Measurements from ENCODE around the gene PAX2. TPM values are rescaled to one million over a fixed set of nuclear protein-coding genes. Genes with fewer than 3 reads are reported as not detected.

PAX2 gene
- total RNA-seq, 1 donor from 2014 or later = 0.23 TPM

DNA sequence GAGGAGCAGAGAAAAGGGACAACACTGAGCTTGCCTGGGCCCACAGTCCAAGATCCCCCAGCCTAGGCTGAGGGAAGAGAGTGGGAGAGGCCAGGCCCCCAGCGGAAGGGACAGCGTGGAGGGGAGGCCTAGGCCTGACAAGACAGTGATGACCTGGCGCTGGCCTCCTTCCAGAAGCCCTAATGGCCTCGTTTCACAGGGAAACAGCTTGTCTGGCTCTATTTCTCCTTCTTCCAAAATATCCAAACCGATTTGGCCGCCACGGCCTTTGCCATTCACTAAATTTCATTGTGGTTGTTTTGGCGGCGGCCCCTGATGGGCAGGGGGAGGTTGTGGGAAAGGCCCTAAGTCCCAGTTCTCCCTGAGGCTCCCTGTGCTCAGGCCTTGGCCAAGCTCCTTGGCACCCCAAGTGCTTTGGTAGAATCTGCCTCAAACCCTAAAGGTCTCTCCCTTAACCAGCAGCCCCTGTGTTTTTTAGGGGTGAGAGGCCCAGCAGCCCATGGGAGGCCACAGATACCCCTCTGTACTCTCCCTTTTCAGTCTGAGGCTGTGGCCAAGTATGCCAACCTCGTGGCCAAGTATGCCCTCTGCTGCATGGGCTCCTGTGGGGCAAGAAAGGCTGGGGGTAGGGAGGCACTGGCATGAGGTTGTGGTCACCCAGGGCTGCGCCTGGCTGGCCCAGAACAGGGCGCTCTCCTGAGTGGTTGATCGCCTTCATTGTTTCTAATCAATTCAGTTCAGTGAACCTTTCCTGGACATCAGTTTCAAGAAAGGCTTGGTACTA, 37.3 kb downstream of the PAX2 start:
- Mint-ChIP-seq H3K27me3 (ENCODE audit: low read depth, unreplicated experiment) (peaks cover 88% of the 10 kb centered on the region), H3K27ac (ENCODE audit: unreplicated experiment) (no peak overlapping the region), H3K9me3 (ENCODE audit: unreplicated experiment) (peaks cover 13% of the 10 kb centered on the region), H3K4me1 (ENCODE audit: low read depth, unreplicated experiment) (no peaks in the 10 kb centered on the region), H3K36me3 (ENCODE audit: low read depth, unreplicated experiment) (no peaks in the 10 kb centered on the region), H3K4me3 (ENCODE audit: unreplicated experiment) (no peak overlapping the region)
- TF ChIP-seq EZH2 (IDR thresholded peaks at IDR 0.05; ENCODE audit: insufficient read depth, low read length) = no peak
- TF ChIP-seq, protein P1, sequence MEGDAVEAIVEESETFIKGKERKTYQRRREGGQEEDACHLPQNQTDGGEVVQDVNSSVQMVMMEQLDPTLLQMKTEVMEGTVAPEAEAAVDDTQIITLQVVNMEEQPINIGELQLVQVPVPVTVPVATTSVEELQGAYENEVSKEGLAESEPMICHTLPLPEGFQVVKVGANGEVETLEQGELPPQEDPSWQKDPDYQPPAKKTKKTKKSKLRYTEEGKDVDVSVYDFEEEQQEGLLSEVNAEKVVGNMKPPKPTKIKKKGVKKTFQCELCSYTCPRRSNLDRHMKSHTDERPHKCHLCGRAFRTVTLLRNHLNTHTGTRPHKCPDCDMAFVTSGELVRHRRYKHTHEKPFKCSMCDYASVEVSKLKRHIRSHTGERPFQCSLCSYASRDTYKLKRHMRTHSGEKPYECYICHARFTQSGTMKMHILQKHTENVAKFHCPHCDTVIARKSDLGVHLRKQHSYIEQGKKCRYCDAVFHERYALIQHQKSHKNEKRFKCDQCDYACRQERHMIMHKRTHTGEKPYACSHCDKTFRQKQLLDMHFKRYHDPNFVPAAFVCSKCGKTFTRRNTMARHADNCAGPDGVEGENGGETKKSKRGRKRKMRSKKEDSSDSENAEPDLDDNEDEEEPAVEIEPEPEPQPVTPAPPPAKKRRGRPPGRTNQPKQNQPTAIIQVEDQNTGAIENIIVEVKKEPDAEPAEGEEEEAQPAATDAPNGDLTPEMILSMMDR (IDR thresholded peaks at IDR 0.05; ENCODE audit: insufficient read depth, low read depth, low read length) = no peak
- FAIRE-seq = no peak
- H2AFZ ChIP-seq (ENCODE audit: low read depth, low read length) = no peak overlapping the region
- no peak overlapping the region for H3K4me2 ChIP-seq (ENCODE audit: low read length)
- H3K27ac ChIP-seq (ENCODE audit: low read depth, low read length) = no peak overlapping the region
- H3K4me3 ChIP-seq (ENCODE audit: insufficient read depth, low read depth, low read length) = no peak overlapping the region
- no peaks in the 10 kb centered on the region for H3K4me1 ChIP-seq (ENCODE audit: insufficient read depth, low read length)
- H3K79me2 ChIP-seq (ENCODE audit: insufficient read depth, low read length) = no peaks in the 10 kb centered on the region
- H3K36me3 ChIP-seq (ENCODE audit: insufficient read depth, low read length) = no peaks in the 10 kb centered on the region
- H4K20me1 ChIP-seq (ENCODE audit: insufficient read depth, low read length) = no peaks in the 10 kb centered on the region
- H3K9me3 ChIP-seq (ENCODE audit: insufficient read depth, low read depth, low read length) = no peaks in the 10 kb centered on the region
- DNase-seq (ENCODE audit: low read depth) = no peak
- peaks cover 44% of the 10 kb centered on the region for H3K27me3 ChIP-seq (ENCODE audit: insufficient read depth, low read length)
- H3K9ac ChIP-seq (ENCODE audit: low read length) = no peak overlapping the region

DNA sequence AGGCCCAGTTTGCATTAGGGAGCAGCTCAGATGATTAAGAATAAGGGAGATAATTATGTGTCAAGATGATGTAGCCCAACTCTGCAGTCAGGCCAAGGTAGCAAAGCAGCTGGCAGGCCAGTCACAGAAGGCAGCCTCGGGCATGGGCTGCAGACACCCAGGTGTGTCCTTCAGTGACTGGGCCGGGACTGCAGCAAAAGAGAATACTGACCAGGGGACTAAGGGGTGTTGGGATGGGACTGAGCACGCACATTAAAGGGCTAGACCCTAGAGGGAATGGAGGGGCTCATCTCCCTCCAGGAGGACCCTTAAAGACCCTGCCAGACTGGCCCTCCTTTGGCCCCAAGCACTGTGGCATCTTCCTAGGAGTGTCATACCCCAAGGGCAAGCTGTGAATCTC, 38.7 kb downstream of the PAX2 start:
- H3K4me3 ChIP-seq (ENCODE audit: insufficient read depth, low read depth, low read length) = no peak overlapping the region
- H3K9ac ChIP-seq (ENCODE audit: low read length) = no peak overlapping the region
- no peak for DNase-seq (ENCODE audit: low read depth)
- H3K79me2 ChIP-seq (ENCODE audit: insufficient read depth, low read length) = no peaks in the 10 kb centered on the region
- H3K36me3 ChIP-seq (ENCODE audit: insufficient read depth, low read length) = no peaks in the 10 kb centered on the region
- H3K27me3 ChIP-seq (ENCODE audit: insufficient read depth, low read length) = peaks cover 46% of the 10 kb centered on the region
- H3K27ac ChIP-seq (ENCODE audit: low read depth, low read length) = no peak overlapping the region
- TF ChIP-seq, protein P1 (IDR thresholded peaks at IDR 0.05; ENCODE audit: insufficient read depth, low read depth, low read length) = no peak
- no peak for TF ChIP-seq EZH2 (IDR thresholded peaks at IDR 0.05; ENCODE audit: insufficient read depth, low read length)
- H2AFZ ChIP-seq (ENCODE audit: low read depth, low read length) = no peak overlapping the region
- Mint-ChIP-seq H3K36me3 (ENCODE audit: low read depth, unreplicated experiment) (no peaks in the 10 kb centered on the region), H3K4me1 (ENCODE audit: low read depth, unreplicated experiment) (no peaks in the 10 kb centered on the region), H3K27ac (ENCODE audit: unreplicated experiment) (no peak overlapping the region), H3K27me3 (ENCODE audit: low read depth, unreplicated experiment) (peaks cover 88% of the 10 kb centered on the region), H3K9me3 (ENCODE audit: unreplicated experiment) (peaks cover 11% of the 10 kb centered on the region), H3K4me3 (ENCODE audit: unreplicated experiment) (no peak overlapping the region)
- no peak for FAIRE-seq
- no peaks in the 10 kb centered on the region for H3K4me1 ChIP-seq (ENCODE audit: insufficient read depth, low read length)
- no peaks in the 10 kb centered on the region for H3K9me3 ChIP-seq (ENCODE audit: insufficient read depth, low read depth, low read length)
- no peaks in the 10 kb centered on the region for H4K20me1 ChIP-seq (ENCODE audit: insufficient read depth, low read length)
- H3K4me2 ChIP-seq (ENCODE audit: low read length) = no peak overlapping the region

DNA sequence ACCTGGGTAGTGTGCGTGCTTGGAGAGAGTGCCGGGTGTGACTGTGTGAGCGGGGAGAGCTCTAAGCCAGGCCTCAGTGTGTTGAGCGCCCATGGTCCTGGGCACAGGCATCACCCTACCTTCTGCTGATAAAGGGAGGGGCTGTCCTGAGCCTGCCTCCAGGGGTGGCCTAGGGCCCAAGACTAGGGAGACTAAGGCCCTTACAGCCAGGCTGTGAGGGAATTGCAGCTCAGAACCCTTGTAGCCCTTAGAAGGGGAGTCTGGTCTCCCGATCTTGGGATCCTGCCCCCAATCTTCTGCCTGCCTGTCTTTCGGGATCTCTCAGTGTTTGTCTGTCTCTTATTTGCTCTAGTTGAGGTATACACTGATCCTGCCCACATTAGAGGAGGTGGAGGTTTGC, 41.2 kb downstream of the PAX2 start:
- H3K27me3 Mint-ChIP-seq (ENCODE audit: low read depth, unreplicated experiment) = peaks cover 86% of the 10 kb centered on the region
- H3K27ac Mint-ChIP-seq (ENCODE audit: unreplicated experiment) = no peak overlapping the region
- H3K36me3 ChIP-seq (ENCODE audit: insufficient read depth, low read length) = no peaks in the 10 kb centered on the region
- H3K27me3 ChIP-seq (ENCODE audit: insufficient read depth, low read length) = peaks cover 41% of the 10 kb centered on the region
- DNase-seq (ENCODE audit: low read depth) = no peak
- no peaks in the 10 kb centered on the region for H3K9me3 Mint-ChIP-seq (ENCODE audit: unreplicated experiment)
- no peak overlapping the region for H3K27ac ChIP-seq (ENCODE audit: low read depth, low read length)
- H3K9me3 ChIP-seq (ENCODE audit: insufficient read depth, low read depth, low read length) = no peaks in the 10 kb centered on the region
- no peaks in the 10 kb centered on the region for H3K79me2 ChIP-seq (ENCODE audit: insufficient read depth, low read length)
- no peak overlapping the region for H3K4me2 ChIP-seq (ENCODE audit: low read length)
- H3K36me3 Mint-ChIP-seq (ENCODE audit: low read depth, unreplicated experiment) = no peaks in the 10 kb centered on the region
- H3K9ac ChIP-seq (ENCODE audit: low read length) = no peak overlapping the region
- FAIRE-seq = no peak
- H3K4me1 ChIP-seq (ENCODE audit: insufficient read depth, low read length) = no peaks in the 10 kb centered on the region
- no peaks in the 10 kb centered on the region for H3K4me1 Mint-ChIP-seq (ENCODE audit: low read depth, unreplicated experiment)
- H3K4me3 ChIP-seq (ENCODE audit: insufficient read depth, low read depth, low read length) = no peak overlapping the region
- no peaks in the 10 kb centered on the region for H4K20me1 ChIP-seq (ENCODE audit: insufficient read depth, low read length)
- H3K4me3 Mint-ChIP-seq (ENCODE audit: unreplicated experiment) = no peak overlapping the region
- no peak for TF ChIP-seq EZH2 (IDR thresholded peaks at IDR 0.05; ENCODE audit: insufficient read depth, low read length)
- TF ChIP-seq, protein P1 (IDR thresholded peaks at IDR 0.05; ENCODE audit: insufficient read depth, low read depth, low read length) = no peak
- no peak overlapping the region for H2AFZ ChIP-seq (ENCODE audit: low read depth, low read length)

Measured in astrocyte (in vitro differentiated cells and primary cell).